Measurements from ENCODE around the gene ADARB2.

- TF ChIP-seq FOXA1 (IDR thresholded peaks at IDR 0.05): no peak
- no peak for TF ChIP-seq FOXM1 (IDR thresholded peaks at IDR 0.05; ENCODE audit: borderline replicate concordance)
Observed at GRCh38 chr10:1162481-1163203, 574.7 kb downstream of the ADARB2 start.

All from HEK293T (cell line).